GM10266 (cell line): ENCODE data around the gene ADPGK.

Experiments used
- DNase-seq: peaks from one replicate; pipeline ENCODE4 v3.0.0; 2012; ENCODE audit errors: extremely low spot score
- CTCF ChIP-seq: IDR thresholded peaks from 2 replicates; pipeline ENCODE4 v1.5.1; 2012; ENCODE audit warnings: mild to moderate bottlenecking, low read depth; ENCODE audit not compliant: control insufficient read depth, insufficient read depth; ENCODE audit errors: missing control alignments

ADPGK gene

GRCh38 chr15:72706266-72706665 is 77.3 kb downstream of the ADPGK start:
- no peak for DNase-seq
- no peak for TF ChIP-seq CTCF
